Measurements from ENCODE around the gene MICAL2.

Gene MICAL2

GRCh38 chr11:12271826-12272366, 161.5 kb downstream of the MICAL2 start:
- no peak for DNase-seq (ENCODE audit: low read depth)

- DNase-seq (ENCODE audit: low read depth) = peak; percentile 22
These were observed 162.6 kb downstream of the MICAL2 start for GRCh38 chr11:12272821-12273617.

DNA sequence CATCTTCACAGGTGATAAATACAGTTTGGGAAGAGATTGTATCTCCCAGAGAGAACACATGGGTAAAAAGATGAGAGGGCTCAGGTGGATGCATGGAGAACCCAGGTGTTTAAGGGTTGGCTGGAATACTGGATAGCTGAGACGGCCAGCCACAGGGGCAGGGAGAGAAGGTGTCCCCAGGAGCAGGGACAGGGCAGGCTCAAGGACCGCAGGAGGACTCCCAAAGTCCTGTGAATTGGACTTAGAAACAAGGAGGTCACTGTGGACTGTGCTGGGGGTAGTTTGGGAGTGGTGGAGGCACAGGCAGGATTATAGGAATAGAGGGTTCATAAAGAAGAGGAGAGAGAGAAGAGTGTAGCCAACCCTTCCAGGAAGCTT, 163.2 kb downstream of the MICAL2 start:
- no peak for DNase-seq (ENCODE audit: low read depth)

GRCh38 chr11:12274056-12274455, 163.7 kb downstream of the MICAL2 start:
- DNase-seq (ENCODE audit: low read depth) = no peak

GRCh38 chr11:12274558-12275197, 164.3 kb downstream of the MICAL2 start:
- DNase-seq (ENCODE audit: low read depth) = peak; percentile 55

DNA sequence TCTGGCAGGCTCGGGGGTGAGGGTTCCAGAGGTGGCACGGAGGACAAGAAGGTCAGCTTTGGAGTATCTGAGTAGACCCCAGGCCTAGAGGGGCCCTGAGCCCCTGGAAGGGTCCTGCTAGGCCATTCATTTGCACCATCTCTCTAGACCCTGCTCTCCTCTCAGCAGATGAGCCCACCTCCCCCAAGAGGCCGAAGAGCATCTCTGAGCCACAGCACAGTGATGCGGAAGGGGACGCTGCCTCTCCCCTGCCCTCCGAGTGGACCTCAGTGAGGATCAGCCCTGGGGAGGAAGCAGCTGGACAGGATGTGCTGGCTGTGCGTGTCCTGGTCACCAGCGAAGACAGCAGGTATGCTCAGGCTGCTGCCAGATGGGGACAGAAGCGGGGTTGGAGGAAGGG, 165.4 kb downstream of the MICAL2 start:
- DNase-seq (ENCODE audit: low read depth) = no peak

DNA sequence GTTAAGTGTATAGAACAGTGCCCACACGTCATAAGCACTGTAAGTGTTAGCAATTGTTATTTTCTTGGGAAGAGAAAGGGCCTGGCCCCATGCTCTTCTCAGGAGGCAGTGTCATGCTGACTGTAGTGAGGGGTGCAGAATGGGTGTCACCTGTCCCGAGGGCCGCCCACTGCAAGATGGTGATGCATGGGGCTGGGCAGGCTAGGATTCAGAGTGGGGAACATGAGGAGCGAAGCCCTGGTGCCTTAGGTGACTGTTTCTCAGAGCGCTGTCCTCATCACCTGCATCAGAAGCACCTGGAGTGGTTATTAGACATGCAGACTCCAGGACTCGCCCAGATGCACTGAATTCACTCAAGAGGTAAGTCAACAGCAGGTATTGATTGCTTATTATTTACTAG, 166.0 kb downstream of the MICAL2 start:
- no peak for DNase-seq (ENCODE audit: low read depth)

DNA sequence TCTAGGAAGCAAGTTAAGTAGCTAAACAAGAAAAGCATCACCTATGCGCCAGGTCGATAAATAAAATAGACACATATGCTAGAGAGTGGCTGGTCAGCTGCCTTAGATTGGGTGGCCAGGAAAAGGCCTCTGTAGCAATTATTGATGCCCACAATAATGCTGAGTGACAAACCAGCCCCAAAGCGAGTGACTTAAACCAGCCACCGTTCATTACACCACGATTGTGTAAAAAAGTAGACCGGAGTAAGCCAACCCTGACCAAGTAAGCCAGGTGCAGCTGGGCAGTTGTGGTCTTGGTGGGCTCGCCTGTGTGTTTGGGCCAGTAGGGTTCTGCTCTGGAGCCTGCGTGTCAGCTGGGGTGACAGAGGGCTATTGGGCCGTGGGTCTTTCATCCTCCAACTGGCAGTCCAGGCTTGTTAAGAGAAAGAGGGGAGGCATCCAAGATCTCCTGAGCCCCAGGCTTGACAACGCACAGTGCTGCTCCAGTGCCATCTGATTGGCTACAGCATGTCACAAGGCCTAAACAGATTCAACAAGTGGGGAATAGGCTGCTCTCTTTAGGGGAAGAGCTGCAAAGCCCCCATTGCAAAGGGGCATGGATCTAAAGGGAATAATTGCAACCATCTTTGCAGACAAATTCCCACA, 166.6 kb downstream of the MICAL2 start:
- no peak for DNase-seq (ENCODE audit: low read depth)

DNA sequence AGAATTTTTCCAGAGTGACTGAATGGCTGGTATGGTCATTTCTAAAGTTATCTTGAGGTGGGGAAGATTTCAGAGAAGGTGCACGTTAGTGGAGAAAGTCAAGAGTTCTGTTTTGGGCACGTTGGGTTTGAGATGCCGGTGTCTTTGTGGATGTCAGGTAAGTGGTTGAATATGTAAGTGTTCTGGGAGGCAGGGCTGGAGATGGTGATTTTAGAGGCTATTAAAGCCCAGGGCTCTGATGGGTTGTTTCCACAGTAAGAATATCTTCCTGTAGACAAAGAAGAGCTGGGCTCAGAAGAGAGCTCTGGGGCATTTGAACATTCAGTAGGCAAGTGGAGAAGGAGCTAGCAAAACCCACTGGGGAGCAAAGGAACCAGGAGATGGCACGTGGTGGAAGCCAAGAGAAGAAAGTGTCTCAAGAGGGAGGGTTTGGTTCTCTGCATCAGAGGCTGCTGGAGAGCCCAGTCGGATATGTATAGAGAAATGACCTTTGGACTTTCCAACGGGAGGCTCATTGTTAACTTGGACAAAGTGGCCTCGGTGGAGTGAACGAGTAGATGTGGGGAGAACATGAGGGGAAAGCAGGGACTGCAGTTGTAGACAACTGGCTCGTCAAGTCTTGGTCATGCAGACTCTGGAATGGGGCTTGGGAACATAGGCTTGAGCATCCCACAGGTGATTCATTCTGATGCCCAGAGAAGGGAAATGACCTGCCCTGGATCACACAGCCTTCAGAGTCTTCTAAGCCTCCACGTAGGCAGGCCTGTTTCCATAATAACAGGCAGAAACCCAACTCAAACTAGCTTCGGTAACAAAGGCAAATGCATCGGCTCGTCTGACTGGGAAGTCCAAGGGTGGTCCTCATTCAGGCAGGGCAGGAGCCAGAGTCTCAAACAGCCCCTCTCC, 168.6 kb downstream of the MICAL2 start:
- DNase-seq (ENCODE audit: low read depth) = no peak

DNA sequence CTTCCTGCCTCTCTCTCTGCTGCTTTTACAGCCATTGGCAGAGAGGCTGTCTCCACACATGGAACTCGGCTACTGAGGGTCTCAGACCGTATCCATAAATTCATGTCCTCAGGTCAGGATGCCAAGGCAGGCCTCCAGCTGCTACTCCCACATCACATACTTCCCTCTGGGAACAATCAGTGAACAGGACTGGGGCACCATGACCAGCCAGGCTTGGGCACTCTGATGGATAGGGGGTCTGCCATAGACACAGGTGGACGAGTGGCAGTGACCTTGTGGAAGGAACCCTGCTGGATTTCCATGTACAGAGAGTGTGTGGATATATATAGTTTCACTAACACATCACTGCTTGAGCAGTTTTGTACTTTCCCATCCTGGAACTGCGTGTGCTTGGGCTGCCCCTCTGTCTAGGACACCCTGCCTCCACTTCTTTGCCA, 169.3 kb downstream of the MICAL2 start:
- no peak for DNase-seq (ENCODE audit: low read depth)

- DNase-seq (ENCODE audit: low read depth) = no peak
These were observed 169.9 kb downstream of the MICAL2 start for GRCh38 chr11:12280199-12280837.

DNA sequence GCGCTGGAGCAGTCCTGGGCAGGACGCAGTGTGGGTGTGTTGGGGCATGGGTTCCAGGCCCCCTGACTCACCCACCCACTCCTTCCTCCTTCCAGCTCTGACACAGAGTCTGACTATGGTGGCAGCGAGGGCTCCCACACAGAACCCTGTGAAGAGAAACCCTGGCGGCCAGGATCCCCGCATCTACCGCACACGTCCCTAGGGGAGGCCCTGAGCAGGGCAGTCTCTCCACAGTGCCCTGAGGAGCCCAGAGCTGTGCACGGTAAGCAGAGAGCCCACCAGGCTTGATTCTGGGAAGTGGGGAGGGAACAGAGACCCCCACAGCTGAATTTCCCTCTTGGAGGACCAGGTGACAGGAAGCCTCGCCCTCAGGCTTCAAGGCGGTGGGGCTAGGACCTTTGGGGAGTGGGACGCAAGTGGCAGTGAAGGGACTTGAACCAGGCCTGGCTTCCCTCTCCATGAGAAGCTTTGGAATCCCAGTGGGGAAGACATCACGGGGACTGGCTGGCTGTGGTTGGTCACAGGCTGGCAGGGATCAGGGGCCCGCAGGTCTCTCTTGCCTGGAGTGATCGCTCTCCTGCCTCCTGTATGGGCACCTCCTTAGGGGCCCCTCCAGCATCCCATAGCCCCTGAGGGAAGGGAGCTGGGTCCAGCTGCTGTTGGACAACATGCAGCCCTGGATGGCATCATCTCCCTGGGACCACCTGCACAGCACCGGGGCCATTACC, 170.6 kb downstream of the MICAL2 start:
- peak; percentile 33 for DNase-seq (ENCODE audit: low read depth)

- peak; percentile 69 for DNase-seq (ENCODE audit: low read depth)
These were observed 171.4 kb downstream of the MICAL2 start for GRCh38 chr11:12281571-12282478.

- DNase-seq (ENCODE audit: low read depth) = no peak
These were observed 172.3 kb downstream of the MICAL2 start for GRCh38 chr11:12282676-12283075.

DNA sequence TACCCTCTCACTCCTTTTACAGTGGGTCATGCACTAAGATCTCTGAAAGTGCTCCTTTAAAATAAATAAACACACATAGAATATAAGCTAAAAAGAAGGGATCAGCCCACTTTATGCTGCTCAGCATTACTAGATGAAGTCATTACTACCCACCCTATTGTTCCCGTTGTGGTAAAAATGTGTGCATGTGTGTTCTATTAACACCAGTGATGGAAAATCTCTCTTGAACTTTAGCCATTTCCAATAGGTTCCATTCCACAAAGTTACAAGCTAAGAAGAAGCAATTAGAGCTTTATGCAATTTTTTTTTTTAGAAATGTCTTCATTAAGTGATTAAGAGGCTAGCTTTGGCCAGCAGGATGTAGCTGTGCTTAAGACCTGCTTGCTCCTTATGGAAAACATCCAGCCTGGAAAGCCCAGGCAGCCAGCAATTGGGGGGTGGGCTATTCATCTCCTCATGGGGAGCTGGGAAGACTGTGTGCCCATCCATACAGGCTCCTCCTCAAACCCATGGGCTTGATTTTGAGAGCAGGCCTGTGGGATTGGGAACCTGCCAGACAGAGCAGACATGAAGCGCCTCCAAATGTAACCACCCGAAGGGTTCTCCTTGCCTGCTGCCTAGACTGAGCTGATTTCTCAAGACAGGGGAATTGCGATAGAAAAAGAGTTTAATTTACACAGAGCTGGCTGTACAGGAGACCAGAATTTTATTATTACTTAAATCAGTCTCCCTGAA, 174.1 kb downstream of the MICAL2 start:
- DNase-seq (ENCODE audit: low read depth) = peak; percentile 68

DNA sequence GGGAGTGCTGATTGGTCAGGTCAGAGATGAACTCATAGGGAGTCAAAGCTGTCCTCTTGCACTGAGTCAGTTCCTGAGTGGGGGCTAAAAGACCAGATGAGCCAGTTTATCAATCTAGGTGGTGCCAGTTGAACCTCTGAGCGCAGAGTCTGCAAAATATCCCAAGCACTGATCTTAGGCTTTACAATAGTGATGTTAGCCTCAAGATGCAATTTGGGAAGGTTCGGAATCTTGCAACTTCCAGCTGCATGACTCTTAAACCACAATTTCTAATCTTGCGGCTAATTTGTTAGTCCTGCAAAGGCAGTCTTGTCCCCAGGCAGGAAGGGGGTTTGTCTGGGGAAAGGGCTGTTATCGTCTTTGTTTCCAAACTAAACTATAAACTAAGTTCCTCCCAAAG, 174.7 kb downstream of the MICAL2 start:
- DNase-seq (ENCODE audit: low read depth) = peak; percentile 98

GRCh38 chr11:12285811-12286222, 175.4 kb downstream of the MICAL2 start:
- DNase-seq (ENCODE audit: low read depth) = no peak

- DNase-seq (ENCODE audit: low read depth) = no peak
These were observed 176.2 kb downstream of the MICAL2 start for GRCh38 chr11:12286606-12287005.

GRCh38 chr11:12287009-12287373, 176.6 kb downstream of the MICAL2 start:
- DNase-seq (ENCODE audit: low read depth) = peak; percentile 97

All from amniotic epithelial cell (primary cell).